Esophagus muscularis mucosa (tissue), 3 donors: ENCODE results near the gene COX6A1.

Experiments used
- CTCF ChIP-seq, 3 experiments: fragments of 200-600 bp in 2 of 3; fragments of 450-650 bp in 1 of 3; sonication (generic) in 2 of 3; IDR thresholded peaks; one replicate each; pipeline ENCODE4 v1.5.1; 2017 to 2019; ENCODE audit warnings: antibody characterized with exemption in 3 of 3, mild to moderate bottlenecking in 2 of 3, moderate library complexity in 1 of 3
- POLR2A ChIP-seq: fragments of 450-650 bp; IDR thresholded peaks from one replicate; pipeline ENCODE4 v1.6.1; 2017; ENCODE audit warnings: antibody characterized with exemption, moderate library complexity, mild to moderate bottlenecking, low read depth
- POLR2AphosphoS5 ChIP-seq, 2 donors: sonication (generic); formaldehyde crosslinking; IDR thresholded peaks; one replicate each; pipeline ENCODE4 v1.6.1; 2017; ENCODE audit warnings: antibody characterized with exemption in 2 of 2

GRCh38 chr12:120473807-120474615 is 36.1 kb downstream of the COX6A1 start:
- TF ChIP-seq POLR2A (no peak), POLR2AphosphoS5 (IDR thresholded peaks at IDR 0.05) (no peak), CTCF (IDR thresholded peaks at IDR 0.05) (no peak)
